HT1080 (cell line): ENCODE measurements around the gene GGN. TPM values are rescaled to one million over a fixed set of nuclear protein-coding genes. Genes with fewer than 3 reads are reported as not detected.
"Not testable (repeated sequence)": the region's sequence is repeated elsewhere in the genome, so short reads cannot be mapped to it uniquely, and the experiment has no call there.

Source experiments
- DNase-seq: peaks from one replicate; pipeline ENCODE4 v3.0.0-alpha.2; 2015; ENCODE audit warnings: low read depth
- total RNA-seq: library from RNA; depleted of rRNA; stranded (reverse); fragments of >200 nt; shearing (Covaris generic); gene quantifications from 2 replicates; pipeline ENCODE4 v1.2.3, GENCODE V29; 2014

The GGN gene
- total RNA-seq, 1 experiment from 2014 or later, result 1.0 TPM

GRCh38 chr19:38362076-38362945 lies 25.5 kb downstream of the GGN start:
- no peak for DNase-seq

- no peak for DNase-seq
Observed at GRCh38 chr19:38361633-38362075, 26.2 kb downstream of the GGN start.

DNA sequence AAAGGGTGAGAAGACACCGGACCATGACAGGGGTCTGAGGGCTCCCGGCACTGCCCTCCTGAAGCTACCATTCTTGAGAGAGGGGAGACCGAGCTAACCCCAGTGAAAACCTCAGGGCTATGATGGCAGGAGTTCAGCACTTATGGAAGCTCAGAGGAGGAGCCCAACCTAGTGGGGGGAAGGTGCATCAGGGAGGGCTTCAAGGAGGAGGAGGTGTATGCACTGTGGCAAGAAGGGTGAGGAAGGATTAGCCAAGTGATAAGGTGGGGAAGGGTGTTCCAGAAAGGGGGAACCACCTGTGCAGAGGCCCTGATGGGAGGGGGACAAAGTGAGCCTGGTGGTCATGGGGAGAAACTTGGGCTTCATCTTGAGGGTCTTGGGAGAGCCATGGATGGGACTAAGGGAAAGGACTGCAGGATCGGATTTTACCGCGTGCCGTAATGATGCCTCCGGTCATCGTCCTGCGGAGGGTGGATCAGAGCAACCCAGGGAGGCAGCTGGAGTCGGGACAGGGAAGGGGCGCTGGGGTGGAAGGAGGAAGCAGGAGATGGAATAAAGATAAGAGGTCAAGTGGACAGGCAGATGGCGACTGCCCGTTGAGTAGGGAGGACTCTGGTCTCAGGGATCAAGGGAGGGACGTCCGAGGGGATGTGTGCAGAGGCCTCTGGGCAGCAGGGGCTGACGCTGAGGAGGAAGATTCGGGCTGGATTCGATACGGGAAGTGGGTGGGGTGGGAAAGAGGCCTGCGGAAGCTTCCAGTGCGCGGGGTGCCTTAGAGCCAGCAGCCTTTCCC lies 26.8 kb downstream of the GGN start:
- DNase-seq, result no peak

DNA sequence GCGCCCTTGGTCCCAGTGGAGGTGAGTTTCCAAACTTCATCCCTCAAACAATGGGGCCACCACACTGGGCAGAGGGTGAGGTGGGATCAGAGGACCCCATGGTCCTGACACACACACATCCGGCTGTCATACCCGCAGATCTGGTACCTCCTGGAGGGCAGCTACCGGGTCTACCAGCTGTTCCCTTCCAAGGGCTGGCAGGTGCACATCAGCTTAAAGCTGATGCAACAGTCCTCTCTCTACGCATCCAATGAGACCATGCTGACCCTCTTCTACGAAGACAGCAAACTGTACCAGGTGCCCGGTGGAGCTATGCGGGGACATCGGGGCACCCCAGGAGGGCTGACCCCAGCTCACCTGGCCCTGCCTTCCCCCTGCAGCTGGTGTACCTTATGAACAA lies 27.5 kb downstream of the GGN start:
- no peak for DNase-seq

DNA sequence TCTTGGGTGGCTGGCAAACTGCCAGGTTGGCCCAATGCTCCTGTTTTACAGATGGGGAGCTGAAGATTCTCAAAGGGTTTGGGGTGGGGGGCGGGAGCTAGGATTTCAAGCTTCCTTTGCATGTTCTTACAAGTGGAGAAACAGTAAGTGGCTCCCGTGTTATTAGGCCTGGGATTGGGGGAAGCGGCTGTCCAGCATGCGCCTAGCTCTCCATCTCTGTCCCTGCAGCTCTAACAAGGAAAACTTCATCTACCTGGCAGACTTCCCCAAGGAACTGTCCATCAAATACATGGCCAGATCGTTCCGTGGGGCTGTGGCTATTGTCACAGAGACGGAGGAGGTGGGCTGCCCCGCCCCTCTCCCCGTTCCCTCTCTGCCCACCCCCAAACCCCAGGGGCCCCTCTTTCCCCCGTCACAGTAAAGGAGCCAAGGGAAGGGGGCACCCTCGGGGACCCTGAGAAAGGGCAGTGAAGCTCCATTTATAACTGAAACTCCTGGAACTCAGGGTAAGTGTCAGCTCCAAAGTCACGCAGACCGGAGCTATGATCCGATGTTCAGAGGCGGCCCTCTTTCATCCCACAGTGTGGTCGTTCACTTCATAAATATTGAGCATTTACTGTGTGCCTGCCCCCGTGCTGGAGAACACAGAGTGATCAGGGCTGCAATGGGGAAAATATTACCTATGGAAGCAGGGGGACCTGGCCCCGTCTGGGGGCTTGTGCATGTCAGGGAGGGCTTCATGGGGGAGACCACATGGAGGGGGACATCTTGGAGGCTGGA lies 28.4 kb downstream of the GGN start:
- no peak for DNase-seq

DNA sequence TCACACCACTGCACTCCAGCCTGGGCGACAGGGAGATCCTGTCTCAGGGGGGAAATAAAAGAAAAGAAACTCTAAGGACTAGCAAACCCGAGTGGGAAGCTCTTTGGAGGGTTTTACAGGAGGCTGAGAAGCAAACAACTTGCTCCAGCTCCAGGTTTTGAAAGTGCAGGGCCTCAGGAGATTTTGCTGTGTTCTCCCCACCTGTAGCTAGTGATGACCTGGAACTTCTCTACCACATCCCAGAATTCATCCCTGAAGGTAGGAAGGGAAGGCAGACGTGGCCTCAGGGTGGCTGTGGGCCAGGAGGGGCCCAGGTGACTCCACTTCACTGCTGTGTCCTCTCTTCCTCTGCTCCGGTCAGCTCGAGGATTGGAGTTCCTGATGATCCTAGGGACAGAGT lies 29.8 kb downstream of the GGN start:
- no peak for DNase-seq

GRCh38 chr19:38355728-38356725 lies 31.8 kb downstream of the GGN start:
- DNase-seq, result no peak

- no peak for DNase-seq
Observed at GRCh38 chr19:38352611-38353010, 35.2 kb downstream of the GGN start.

- no peak for DNase-seq
Observed at GRCh38 chr19:38351865-38352395, 35.9 kb downstream of the GGN start.

DNA sequence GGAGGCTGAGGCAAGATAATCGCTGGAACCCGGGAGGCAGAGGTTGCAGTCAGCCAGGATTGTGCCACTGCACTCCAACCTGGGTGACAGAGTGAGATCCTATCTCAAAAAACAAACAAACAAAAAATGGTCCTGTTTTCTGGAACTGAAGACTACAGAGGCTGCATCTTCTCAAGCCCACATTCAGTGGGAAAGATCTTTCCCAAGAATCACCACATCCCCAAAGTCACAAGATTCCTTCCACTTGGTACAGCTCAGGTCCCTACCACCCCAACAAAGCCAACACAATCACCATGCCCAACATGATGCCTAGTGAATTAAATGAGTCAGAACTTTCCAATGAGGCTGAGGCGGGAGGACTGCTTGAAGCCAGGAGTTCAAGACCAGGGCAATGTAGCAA lies 37.0 kb downstream of the GGN start:
- no peak for DNase-seq

DNA sequence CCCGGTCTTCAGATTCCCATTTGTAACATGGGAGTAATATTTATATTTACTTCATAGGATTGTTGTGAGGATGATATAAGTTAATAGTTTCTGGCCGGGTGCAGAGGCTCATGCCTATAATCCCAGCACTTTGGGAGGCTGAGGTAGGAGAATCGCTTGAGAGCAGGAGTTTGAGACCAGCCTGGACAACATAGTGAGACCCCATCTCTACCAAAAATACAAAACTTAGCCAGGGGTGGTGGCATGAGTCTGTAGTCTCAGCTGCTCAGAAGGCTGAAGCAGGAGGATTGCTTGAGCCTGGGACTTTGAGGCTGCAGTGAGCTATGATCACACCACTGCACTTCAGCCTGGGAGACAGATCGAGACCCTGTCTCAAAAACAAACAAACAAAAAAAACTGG lies 41.0 kb downstream of the GGN start:
- no peak for DNase-seq

DNA sequence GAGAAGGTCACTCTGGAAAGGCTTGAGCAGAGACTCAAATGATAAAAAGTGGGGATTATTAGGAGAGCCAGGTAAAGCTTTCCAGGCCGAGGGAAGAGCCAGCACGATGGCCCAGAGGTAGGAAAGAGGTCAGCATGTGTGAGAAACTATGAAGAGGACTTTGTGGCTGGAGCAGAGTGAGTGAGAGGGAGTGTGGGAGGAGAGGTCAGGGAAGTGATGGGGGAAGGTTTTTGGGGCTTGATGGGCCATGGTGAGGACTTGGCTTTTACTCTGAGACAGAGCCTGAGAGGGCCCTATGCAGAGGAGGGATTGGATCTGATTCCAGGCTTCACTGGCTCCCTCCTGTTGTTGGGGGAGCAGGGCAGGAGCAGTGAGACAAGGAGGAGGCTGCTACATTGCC lies 46.9 kb downstream of the GGN start:
- DNase-seq, result no peak

DNA sequence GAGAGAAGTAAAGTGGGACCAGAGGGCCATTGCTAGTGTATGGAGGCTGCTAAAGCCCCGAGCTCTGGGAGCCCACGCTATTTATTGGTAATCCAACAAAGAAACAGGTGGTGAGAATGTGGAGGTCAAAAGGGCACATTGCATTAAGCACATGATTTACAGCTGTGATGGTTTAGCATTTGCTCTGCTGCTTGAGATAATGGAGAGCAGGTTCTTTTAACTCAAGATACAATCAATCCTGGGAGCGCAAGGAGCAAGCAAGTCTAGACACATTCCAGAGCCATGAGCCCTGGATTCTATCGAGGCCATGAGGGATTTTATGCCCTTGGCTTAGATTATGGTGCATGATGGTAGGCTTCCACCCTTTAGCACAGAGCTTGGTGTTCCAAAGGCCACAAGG lies 48.8 kb downstream of the GGN start:
- DNase-seq, result not testable (repeated sequence)

GRCh38 chr19:38337360-38337653 lies 50.5 kb downstream of the GGN start:
- no peak for DNase-seq

- peak; percentile 84 for DNase-seq
Observed at GRCh38 chr19:38336638-38337359, 51.0 kb downstream of the GGN start.

DNA sequence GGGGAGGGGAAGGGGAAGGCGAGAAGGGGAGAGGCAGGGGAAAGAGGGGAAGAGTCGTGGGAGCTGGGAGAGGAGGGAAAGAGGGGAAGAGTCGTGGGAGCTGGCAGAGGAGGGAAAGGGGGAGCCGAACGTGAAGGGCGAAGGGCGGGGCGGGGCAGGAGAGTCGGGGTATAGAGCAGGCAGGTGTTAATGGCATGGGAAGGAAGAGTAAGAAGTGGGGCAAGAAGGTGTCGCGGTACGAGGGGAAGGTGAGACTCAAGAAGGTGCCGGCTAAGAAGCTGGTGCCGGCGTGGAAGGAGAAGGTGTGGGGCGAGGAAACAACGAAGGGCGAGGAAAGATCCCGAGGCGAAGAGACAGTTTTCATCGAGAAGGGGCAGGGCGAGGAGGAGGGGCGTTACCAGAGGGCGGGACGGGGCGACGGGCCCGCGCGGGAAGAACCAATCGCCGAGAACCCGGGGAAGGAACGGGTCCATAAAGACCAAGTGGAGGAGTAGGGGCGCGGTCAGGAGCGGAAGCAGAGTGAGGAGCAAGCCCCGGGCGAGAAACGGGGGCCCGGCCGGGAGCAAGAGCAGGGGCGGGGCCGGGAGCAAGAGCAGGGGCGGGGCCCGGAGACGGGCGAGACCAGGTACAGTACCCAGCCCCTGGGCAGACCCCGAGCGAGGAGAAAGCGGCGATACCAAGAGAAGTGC lies 51.7 kb downstream of the GGN start:
- peak; percentile 93 for DNase-seq
